BLaER1 treated with 17β-estradiol and CSF1 and Interleukin-3, amounts not matched to agents 10 nM and 100 nM (cell line): Measurements from ENCODE around the gene AOPEP.

Experiments used
- H3K27ac ChIP-seq, 11 experiments: shearing (Covaris generic); formaldehyde crosslinking; 2 replicates each; pipeline ENCODE4 v1.8.1; 2022
- H3K27me3 ChIP-seq, 11 experiments: shearing (Covaris generic); formaldehyde crosslinking; 2 replicates each; pipeline ENCODE4 v1.8.1; 2022
- H3K36me3 ChIP-seq, 11 experiments: shearing (Covaris generic); formaldehyde crosslinking; 2 replicates each; pipeline ENCODE4 v1.8.1; 2022
- H3K4me1 ChIP-seq, 10 experiments: shearing (Covaris generic); formaldehyde crosslinking; 2 replicates each; pipeline ENCODE4 v1.8.1; 2022
- H3K4me2 ChIP-seq, 11 experiments: shearing (Covaris generic); formaldehyde crosslinking; 2 replicates each; pipeline ENCODE4 v1.8.1; 2022
- H3K4me3 ChIP-seq, 10 experiments: shearing (Covaris generic); formaldehyde crosslinking; 2 replicates each; pipeline ENCODE4 v1.8.1; 2022
- H3K9ac ChIP-seq, 11 experiments: shearing (Covaris generic); formaldehyde crosslinking; 2 replicates each; pipeline ENCODE4 v1.8.1; 2022
- H3K9me3 ChIP-seq, 11 experiments: shearing (Covaris generic); formaldehyde crosslinking; replicated peaks in 1 of 11; 2 replicates each; pipeline ENCODE4 v1.8.1; 2022
- H4K20me1 ChIP-seq, 11 experiments: shearing (Covaris generic); formaldehyde crosslinking; 2 replicates each; pipeline ENCODE4 v1.8.1; 2022
- Cebpa-rat ChIP-seq, 11 experiments: shearing (Covaris generic); IDR thresholded peaks; 2 replicates each; pipeline ENCODE4 v1.8.1; 2022

The AOPEP gene

DNA sequence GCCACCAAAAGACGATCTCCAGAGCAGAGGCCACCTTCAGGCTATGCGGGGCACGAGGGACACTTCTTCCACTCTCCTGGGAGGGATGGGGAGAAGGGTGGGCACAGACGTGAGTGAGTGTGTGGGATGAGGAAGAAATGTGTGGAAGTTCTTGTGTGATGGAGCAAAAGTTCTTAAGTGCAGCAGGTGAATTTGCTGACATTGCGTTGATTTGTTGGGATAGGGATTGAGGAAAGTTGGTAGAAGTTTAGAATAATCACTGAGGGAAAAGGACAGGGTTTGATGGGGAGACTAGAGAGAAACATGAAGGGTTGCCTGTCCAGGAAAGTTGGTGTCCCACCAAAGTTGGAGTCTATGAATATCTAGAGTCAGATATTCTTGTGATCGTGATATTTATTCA is 2.2 kb downstream of the AOPEP start:
- Histone ChIP-seq H4K20me1 (no peaks in the 10 kb centered on the region; a peak in 1 of 22 replicates), H3K4me3 (no peak overlapping the region), H3K4me1 (peaks cover 12 to 22% (median 15%) of the 10 kb centered on the region in 10 experiments; a peak in 19 of 20 replicates), H3K9ac (no peak overlapping the region), H3K9me3 (no peaks in the 10 kb centered on the region), H3K36me3 (peaks cover 0 to 12% (median 5%) of the 10 kb centered on the region in 11 experiments; a peak in 7 of 22 replicates), H3K27me3 (no peaks in the 10 kb centered on the region), H3K4me2 (no peak overlapping the region), H3K27ac (no peak overlapping the region)
- no peak for TF ChIP-seq Cebpa-rat (IDR thresholded peaks at IDR 0.05)

DNA sequence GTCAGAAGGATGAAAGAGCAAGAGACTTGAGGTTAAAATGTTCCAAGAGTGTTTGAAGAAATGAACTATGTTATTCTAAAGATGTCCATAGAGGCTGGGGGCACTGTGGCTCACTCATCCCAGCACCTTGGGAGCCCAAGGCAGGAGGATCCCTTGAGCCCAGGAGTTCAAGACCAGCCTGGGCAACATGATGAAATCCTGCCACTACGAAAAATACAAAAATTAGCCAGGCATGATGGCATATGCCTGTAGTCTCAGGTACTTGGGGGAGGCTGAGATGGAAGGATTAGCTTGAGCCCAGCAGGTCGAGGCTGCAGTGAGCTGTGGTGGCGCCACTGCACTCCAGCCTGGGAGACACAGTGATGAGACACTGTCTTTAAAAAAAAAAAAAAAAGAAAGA is 2.7 kb downstream of the AOPEP start:
- Histone ChIP-seq H3K27ac (no peak overlapping the region), H3K4me2 (no peak overlapping the region), H4K20me1 (no peaks in the 10 kb centered on the region; a peak in 1 of 22 replicates), H3K9me3 (no peaks in the 10 kb centered on the region), H3K36me3 (peaks cover 0 to 16% (median 5%) of the 10 kb centered on the region in 11 experiments; a peak in 7 of 22 replicates), H3K9ac (no peak overlapping the region), H3K4me1 (peaks cover 14 to 27% (median 20%) of the 10 kb centered on the region in 10 experiments), H3K27me3 (no peaks in the 10 kb centered on the region), H3K4me3 (no peak overlapping the region)
- TF ChIP-seq Cebpa-rat (IDR thresholded peaks at IDR 0.05): no peak

DNA sequence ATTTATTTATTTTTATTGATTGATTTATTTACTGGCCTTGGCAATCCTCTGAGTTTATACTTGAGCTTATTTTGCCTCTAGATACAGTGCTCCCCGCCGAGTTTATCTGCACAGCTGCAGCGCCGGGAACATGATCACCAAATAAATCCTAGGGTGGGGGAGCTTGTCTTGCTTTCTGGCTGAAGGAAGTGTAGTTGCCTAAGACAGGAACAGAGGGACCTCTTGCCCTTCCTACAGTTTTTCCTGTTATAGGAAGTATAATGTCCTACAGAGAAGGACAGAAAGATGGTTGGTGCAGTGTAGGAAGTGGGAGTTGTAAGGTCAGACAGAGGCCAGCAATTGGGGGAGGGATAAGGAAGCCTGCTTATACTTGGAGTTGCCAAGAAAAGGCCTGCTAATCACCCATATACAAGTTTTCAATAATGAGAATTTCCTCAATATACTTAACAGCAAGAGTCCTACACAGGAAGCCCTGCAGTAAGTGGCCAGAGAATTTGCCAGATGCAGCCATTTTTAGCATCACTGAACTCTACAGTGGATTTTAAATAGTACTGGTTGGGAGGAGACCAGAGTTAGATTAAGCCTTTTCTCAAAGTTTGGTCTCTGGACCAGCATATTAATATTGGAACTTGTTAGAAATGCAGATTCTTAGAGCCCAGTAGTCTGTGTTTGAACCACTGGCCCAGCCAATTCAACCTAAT is 7.7 kb downstream of the AOPEP start:
- Histone ChIP-seq H3K36me3 (peaks cover 10 to 60% (median 31%) of the 10 kb centered on the region in 11 experiments; a peak in 20 of 22 replicates), H3K4me3 (no peak overlapping the region), H3K4me2 (peak overlapping the region; percentile 3 to 68 (median 53); a peak in 18 of 22 replicates), H3K9ac (no peak overlapping the region), H3K27ac (no peak overlapping the region; a peak in 1 of 22 replicates), H4K20me1 (no peaks in the 10 kb centered on the region; a peak in 1 of 22 replicates), H3K4me1 (peaks cover 6 to 18% (median 12%) of the 10 kb centered on the region in 10 experiments; a peak in 18 of 20 replicates), H3K9me3 (peaks cover 0 to 6% (median 0%) of the 10 kb centered on the region in 11 experiments; a peak in 4 of 22 replicates), H3K27me3 (no peaks in the 10 kb centered on the region)
- TF ChIP-seq Cebpa-rat (IDR thresholded peaks at IDR 0.05): no peak

DNA sequence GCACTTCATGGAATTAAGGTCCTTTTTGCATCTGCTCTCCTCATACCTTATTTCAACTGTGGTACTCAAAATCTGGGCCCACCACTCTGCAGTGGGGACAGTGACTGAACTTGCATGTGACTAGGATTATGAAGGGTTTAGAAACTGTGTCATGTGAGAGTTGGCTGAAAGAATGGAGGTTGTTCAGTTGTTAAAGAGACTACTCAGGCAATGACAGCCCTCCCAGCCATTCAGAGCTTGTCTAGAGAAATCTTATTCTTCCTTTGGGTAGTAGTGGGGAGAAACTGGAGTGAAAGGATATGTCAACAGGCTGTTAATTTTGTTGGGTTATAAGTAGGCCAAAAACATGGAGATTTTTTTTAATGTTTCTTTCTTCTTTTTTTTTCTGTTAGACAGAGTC is 10.3 kb downstream of the AOPEP start:
- Histone ChIP-seq H3K27me3 (no peaks in the 10 kb centered on the region), H3K9me3 (peaks cover 0 to 6% (median 0%) of the 10 kb centered on the region in 11 experiments; a peak in 4 of 22 replicates), H3K4me1 (peaks cover 17 to 37% (median 27%) of the 10 kb centered on the region in 10 experiments; a peak in 19 of 20 replicates), H3K9ac (no peak overlapping the region), H4K20me1 (no peaks in the 10 kb centered on the region; a peak in 1 of 22 replicates), H3K4me2 (no peak overlapping the region), H3K4me3 (no peak overlapping the region), H3K36me3 (peaks cover 10 to 61% (median 31%) of the 10 kb centered on the region in 11 experiments; a peak in 20 of 22 replicates), H3K27ac (no peak overlapping the region)
- TF ChIP-seq Cebpa-rat (IDR thresholded peaks at IDR 0.05): no peak

- TF ChIP-seq Cebpa-rat (IDR thresholded peaks at IDR 0.05): no peak
- Histone ChIP-seq H3K4me1 (peaks cover 18 to 32% (median 25%) of the 10 kb centered on the region in 10 experiments; a peak in 19 of 20 replicates), H3K4me3 (no peak overlapping the region), H3K4me2 (peak overlapping the region in 6 of 11 experiments; percentile 7 to 34 (median 17); a peak in 7 of 22 replicates), H3K27ac (no peak overlapping the region), H3K9ac (no peak overlapping the region), H3K36me3 (peaks cover 21 to 61% (median 33%) of the 10 kb centered on the region in 11 experiments; a peak in 20 of 22 replicates), H4K20me1 (no peaks in the 10 kb centered on the region), H3K9me3 (peaks cover 0 to 23% (median 13%) of the 10 kb centered on the region in 11 experiments; a peak in 15 of 22 replicates), H3K27me3 (no peaks in the 10 kb centered on the region)
Observed at GRCh38 chr9:94740145-94740840, 13.8 kb downstream of the AOPEP start.

GRCh38 chr9:94741866-94742265 is 15.4 kb downstream of the AOPEP start:
- Histone ChIP-seq H3K36me3 (peaks cover 20 to 55% (median 32%) of the 10 kb centered on the region in 11 experiments; a peak in 20 of 22 replicates), H3K4me2 (peak overlapping the region in 9 of 11 experiments; percentile 3 to 60 (median 41); a peak in 16 of 22 replicates), H3K9me3 (peaks cover 0 to 28% (median 16%) of the 10 kb centered on the region in 11 experiments; a peak in 15 of 22 replicates), H3K27me3 (no peaks in the 10 kb centered on the region), H3K4me3 (no peak overlapping the region), H3K4me1 (peaks cover 18 to 32% (median 25%) of the 10 kb centered on the region in 10 experiments; a peak in 19 of 20 replicates), H3K9ac (no peak overlapping the region), H4K20me1 (no peaks in the 10 kb centered on the region), H3K27ac (no peak overlapping the region)
- 0 out of 22 replicates have a peak, but pooled peaks of 1 of the 11 experiments have one; percentile 15 for TF ChIP-seq Cebpa-rat (IDR thresholded peaks at IDR 0.05)

DNA sequence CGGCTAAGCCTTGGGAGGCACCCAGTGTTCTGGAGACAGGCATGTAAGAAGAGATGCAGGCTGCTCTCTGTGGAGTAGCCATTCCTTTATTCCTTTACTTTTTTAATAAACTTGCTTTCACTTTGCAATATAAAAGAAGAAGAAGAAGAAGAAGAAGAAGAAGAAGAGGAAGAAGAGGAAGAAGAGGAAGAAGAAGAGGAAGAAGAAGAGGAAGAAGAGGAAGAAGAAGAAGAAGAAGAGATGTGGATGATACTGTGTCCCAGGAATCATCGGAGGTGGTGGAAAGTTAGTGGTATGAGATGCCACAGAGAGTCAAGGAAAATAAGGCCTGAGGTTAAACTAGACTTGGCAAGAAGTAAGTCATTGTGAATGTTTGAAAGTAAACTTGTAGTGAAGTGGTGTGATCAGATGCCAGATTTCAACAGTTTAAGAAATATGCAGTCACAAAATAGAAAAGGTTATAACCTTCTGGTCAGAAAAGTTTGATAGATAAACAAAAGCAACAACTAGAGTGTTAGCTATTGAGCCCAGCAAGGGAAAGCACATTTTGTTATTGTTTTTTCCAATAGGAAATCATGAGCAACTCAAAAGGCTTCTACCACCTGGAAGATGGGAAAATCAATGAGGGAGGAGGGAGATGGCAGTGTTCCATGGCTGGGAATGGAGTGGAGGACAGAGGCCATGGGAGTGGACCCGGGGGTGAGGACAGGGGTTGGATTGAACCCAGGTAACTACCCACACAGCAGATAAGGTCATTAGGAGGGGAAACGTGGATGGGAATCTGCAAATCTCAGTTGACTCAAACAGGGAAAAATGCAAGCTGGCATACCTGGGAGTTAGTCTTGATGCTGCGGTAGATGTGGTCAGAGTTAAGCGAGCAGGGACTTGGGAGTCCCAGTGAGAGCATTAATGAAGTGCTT is 16.8 kb downstream of the AOPEP start:
- peaks cover 18 to 32% (median 25%) of the 10 kb centered on the region in 10 experiments; a peak in 19 of 20 replicates for H3K4me1 ChIP-seq
- H3K36me3 ChIP-seq: peaks cover 12 to 52% (median 24%) of the 10 kb centered on the region in 11 experiments; a peak in 21 of 22 replicates
- peaks cover 3 to 34% (median 25%) of the 10 kb centered on the region in 11 experiments; a peak in 21 of 22 replicates for H3K9me3 ChIP-seq
- no peaks in the 10 kb centered on the region for H3K27me3 ChIP-seq
- H3K9ac ChIP-seq: no peak overlapping the region
- no peak overlapping the region for H3K4me3 ChIP-seq
- no peak overlapping the region for H3K27ac ChIP-seq
- TF ChIP-seq Cebpa-rat (IDR thresholded peaks at IDR 0.05): no peak
- peak overlapping the region in 4 of 11 experiments; percentile 16 to 55 (median 34); a peak in 4 of 22 replicates for H3K4me2 ChIP-seq
- no peaks in the 10 kb centered on the region for H4K20me1 ChIP-seq
